HT-29 (cell line): ENCODE data around the gene PDE9A. TPM values are rescaled to one million over a fixed set of nuclear protein-coding genes. Genes with fewer than 3 reads are reported as not detected.
A peak's percentile ranks its signal among the peaks of the same experiment; 100 is the strongest.
"Not testable (repeated sequence)": the region's sequence is repeated elsewhere in the genome, so short reads cannot be mapped to it uniquely, and the experiment has no call there.

ENCODE experiments used
- DNase-seq: peaks from one replicate; pipeline ENCODE4 v3.0.0-alpha.2; 2015; ENCODE audit warnings: low spot score
- total RNA-seq: library from RNA; depleted of rRNA; stranded (reverse); fragments of >200 nt; shearing (Covaris generic); gene quantifications from 2 replicates; pipeline ENCODE4 v1.2.3, GENCODE V29; 2014

Gene PDE9A
- total RNA-seq, 1 experiment from 2014 or later, result 8.4 TPM

DNA sequence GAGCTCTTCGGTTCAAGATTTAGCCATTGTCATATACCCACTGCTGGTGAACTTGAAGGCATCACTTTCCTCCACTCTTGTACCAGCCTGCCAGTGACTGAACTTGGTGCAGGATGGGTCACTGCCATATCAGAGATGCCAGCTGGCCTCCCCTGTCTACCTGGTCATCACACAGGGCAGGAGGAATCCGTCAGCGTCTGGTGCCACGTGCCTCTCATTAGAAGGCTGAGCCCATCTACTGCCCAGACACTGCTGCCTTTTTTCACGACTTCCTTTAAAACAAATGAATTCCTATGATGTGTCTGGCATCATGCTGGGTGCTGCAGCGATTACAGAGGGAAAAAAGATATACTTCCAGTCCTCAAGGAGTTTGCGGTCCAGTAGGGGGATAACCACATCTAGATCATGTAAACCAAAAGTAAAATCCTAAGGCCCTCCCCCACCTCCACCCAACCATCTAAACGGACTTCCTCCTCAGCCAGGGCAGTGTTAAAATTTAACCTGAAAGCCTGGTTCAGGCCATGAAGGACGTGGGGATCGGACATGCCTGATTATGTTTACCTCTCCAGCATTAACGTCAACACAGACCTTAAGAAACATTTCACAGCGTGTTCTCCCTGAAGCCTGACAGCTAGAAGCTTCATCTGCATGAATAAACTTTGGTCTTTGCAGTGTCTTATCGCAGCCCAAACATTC, 29.2 kb upstream of the PDE9A start:
- DNase-seq, result peak; percentile 17

DNA sequence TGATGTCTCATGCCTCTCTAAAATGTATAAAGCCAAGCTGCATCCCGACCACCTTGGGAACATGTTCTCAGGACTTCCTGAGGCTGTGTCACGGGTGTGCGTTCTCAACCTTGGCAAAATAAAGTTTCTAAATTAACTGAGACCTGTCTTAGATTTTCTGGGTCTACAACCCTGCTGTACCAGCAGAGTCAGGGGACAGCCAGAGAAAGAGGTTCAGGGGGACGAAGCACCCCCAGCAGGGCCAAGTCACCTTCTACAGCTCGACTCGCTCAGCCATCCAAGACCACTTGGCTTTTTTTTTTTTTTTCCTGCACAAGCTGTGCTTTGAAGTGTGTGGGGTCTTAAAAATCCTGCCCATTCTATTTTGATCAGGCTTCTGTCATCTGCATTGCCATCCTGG, 28.5 kb upstream of the PDE9A start:
- no peak for DNase-seq

GRCh38 chr21:42626171-42626570, 27.2 kb upstream of the PDE9A start:
- no peak for DNase-seq

DNA sequence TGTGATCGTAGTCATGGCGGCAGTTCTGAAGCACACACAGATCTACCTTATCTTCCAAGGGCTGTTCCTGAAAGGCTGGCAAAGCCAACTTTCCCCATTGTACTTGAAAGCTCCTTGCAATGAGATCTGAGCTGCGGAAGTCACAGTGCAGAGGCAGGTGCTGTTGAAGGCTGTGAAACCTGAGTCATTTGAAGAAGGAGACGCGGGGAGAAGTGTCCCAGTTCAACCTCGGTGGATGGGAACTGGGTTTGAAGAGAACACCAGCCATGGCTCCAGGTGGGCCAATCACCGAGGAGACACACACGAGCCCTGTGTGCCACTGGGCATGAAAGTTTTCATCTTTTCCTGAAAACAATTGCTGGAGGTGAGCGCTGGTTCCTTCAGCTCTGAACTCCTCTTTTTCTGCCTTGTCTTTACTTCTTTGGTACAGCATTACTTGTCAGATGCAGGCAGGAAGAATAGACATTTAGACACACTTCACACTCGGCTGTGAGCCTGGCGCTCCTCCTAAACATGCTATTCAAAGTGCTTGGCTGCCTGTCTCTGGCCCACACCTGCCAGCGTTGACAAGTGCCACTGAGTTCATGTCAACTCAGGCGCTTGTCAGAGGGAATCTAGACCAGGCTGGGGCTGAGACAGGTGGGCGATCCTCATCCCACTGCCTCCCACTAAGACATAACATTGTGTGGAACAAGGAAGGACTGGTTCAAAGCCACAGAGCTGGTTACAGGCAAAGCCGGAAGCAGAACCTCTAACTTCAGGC, 25.7 kb upstream of the PDE9A start:
- DNase-seq, result no peak

- DNase-seq, result not testable (repeated sequence)
Measured at GRCh38 chr21:42628466-42629061, 24.9 kb upstream of the PDE9A start.

DNA sequence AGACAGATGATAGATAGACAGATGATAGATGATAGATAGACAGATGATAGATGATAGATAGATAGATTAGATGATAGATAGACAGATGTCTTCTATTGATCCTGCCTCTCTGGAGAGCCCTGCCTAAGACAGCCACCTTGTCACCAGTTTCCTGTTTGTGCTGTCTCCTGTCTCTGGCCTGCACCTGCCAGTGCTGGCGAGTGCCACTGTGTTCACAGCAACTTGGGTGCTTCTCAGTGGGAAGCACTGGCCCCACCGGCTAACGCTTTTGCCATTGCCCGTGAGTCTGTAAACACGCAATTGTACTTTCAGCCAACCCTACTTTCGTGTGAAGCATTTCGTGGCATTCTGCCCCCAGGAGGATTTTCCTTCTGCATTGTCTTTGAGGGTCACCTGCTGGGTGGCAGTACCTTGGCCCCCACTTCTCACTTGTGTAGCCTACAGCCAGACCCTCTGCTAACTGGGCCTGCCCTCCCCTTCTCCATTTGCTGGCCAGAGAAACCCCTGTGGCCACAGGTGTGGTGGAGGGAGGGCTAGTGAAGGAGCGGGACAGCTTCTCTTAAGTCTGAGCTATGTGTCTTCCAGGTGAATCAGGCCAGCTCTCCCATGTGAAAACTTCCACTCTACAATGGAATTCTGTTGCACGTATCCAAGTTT, 23.4 kb upstream of the PDE9A start:
- DNase-seq, result no peak

GRCh38 chr21:42630626-42631025, 22.8 kb upstream of the PDE9A start:
- DNase-seq, result no peak

DNA sequence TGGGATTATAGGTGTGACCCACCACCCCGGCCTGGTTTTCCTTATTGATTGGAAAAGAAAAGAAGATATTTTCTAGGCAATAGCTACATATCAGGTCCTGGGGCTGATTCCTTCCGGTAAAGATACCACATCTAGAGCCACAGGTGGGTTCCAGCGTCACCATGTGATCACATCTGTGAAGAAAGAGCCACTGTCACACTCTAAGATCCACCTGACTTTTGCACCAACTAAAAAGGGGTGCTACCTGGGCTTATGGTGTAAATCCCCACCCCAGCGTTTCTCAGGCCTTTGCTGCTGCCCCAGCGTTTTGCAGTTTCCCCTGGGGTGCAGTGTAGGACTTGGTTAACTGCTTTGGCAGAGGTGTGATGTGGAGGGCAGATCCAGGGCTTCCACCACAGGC, 22.3 kb upstream of the PDE9A start:
- DNase-seq, result no peak

- no peak for DNase-seq
Measured at GRCh38 chr21:42632336-42632751, 21.1 kb upstream of the PDE9A start.

DNA sequence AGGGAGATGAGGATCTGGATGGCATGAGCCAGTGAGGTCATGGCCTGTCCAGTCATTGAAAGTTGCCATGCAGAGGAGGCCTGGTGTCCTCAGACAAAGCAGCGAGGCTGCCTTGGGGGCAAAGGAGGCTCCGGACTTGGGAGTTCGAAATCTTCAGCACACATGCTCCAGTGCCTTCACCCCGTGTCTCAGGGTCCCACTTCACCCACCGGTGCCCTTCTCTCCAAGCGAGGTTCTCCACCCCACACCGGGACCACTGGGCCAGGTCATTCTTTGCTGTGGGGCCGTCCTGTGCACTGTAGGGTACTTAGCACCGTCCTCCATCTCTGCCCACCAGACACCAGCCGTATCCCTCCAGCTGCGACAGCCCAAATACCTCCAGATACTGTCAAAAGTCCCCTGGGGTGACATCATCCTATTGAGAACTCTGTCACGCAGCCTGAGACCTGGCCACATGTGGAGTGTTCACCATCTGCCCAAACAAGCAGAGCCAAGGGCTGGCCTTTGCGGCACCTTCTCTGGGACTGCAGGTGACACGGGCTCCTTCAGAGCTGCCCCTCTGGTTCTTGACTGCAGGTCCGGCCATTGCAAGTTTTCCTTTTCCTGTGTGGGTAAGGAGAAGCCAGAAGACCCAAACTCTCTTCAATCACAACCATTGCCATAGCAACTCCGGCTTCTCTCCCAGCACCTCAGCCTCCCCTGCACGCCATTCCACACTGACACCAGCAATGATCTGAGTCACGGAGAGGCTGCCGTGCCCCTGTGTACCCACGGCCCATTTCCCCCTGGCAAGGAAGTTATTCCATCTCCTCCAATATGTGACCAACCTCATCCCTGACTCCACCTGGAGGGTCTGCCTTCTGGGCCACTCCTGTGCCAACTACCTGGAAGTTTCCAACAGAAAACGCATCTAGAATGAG, 20.4 kb upstream of the PDE9A start:
- no peak for DNase-seq

GRCh38 chr21:42633858-42634257, 19.6 kb upstream of the PDE9A start:
- no peak for DNase-seq

- DNase-seq, result no peak
Measured at GRCh38 chr21:42635848-42636519, 17.4 kb upstream of the PDE9A start.

DNA sequence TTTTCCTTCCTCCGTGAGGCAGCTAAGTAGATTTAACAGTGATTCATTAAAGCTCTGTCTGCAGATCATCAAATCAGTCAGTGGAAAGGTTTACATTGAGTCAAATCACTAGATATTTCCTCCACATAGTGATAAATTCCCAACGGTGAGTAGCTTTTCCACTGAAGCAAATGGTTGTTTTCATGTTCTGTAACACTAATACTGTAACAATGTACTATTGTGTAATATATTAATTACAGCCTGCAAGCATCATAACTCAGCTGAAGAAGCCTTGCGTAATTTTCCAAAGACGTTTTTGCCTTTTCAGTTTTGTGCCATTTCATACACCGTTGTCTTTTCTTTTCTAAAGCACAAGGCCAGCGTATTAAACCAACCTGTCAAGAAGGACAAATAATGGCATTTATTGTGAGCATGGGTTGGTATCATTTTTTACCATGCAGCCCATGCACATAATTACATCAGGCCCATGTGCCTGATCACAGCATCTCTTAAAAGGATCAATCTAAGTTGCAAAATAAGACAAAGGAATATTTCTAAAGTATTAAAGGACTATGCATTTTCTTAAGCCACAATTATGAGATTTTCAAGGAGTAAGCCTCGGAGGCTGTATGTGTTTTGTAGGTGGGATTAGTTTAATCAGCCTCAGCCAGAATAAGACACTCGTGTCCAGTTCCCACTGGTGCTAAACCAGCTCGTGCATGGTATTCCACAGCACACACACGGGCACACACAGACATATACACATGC, 16.7 kb upstream of the PDE9A start:
- no peak for DNase-seq

GRCh38 chr21:42637267-42638041, 16.0 kb upstream of the PDE9A start:
- no peak for DNase-seq

DNA sequence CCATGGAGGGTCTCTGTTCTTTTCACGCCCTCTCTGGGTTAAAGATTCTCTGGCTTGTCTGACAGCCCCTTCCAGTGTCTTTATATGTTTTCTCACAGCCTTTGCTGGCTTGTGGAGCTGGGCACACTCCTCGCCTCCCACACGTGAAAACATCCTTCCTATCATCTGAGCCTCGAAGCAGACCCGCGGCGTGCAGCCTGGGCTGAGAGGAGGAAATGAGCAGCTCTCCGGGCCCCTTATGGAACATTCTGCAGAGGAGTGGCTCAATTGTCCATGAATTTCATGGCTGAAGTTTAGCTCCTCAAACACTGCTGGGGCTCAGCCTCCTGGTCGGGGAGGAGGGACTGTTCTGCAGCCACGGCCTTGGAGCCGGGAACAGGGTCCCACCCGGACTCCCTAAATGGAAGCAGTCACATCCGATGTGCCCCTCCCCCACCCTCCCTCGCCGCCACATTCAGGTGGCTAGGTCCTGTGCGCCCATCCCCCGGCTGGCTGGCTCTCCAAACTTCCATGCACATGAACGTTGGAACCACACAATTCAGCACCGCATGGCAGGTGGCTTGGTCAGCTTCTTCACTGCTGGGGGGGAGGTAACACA, 15.1 kb upstream of the PDE9A start:
- DNase-seq, result no peak

GRCh38 chr21:42639646-42640152, 13.7 kb upstream of the PDE9A start:
- DNase-seq, result no peak

GRCh38 chr21:42640486-42640885, 12.9 kb upstream of the PDE9A start:
- no peak for DNase-seq
